ENCODE data around the gene KPNA1. TPM values are rescaled to one million over a fixed set of nuclear protein-coding genes. Genes with fewer than 3 reads are reported as not detected.

The KPNA1 gene
- 50.4 to 61.0 TPM (median 60.2 TPM) in 5 replicates for total RNA-seq (2022; extraction: Qiagen RNA extraction)

DNA sequence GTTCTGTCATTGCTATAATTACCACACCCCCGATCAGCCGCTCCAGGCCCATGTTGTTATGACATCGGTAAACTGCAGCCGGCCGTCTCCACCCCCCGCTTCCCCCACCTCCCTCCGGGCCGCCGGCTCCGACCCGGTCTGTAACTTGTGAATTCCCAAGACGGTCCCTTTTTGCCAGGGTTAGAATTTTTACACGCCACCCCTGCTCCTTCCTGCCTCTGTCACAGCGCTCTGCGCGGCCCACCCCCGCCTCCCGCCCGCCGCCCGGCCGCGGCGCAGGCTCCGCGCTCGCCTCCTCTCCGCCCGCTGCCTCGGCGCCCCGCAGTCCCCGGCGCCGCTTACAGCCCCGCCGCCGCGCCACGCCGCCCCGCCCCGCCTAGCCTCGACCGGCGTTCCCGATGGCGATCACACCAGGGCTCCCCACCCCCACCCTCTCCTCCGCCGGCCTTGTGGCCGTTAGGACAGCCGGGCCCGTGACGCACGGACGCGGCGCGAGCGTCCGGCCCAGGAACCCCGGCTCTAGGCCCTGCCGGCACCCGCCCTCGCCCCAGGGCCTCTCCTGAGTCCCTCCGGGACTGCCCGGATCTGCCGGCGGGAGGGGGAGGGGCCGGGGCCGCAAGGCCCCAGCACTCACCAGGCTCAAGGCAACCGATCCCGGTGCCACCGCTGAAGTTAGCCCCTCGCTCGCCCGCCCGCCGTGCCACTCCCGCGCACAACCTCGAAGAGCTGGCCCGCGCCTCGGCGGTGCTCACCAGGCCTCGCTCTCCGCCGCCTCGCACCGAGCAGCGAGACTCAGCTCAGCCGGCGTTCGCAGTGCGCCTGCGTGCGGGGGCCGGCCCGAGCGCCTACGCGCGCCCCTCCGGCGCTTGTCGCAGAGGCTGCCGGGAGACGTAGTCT lies at the start of gene KPNA1:
TSS of gene KPNA1 (minus strand) at position 817 of the 897 bp plus-strand sequence. CDS start 18,374 bp downstream, outside the sequence.

DNA sequence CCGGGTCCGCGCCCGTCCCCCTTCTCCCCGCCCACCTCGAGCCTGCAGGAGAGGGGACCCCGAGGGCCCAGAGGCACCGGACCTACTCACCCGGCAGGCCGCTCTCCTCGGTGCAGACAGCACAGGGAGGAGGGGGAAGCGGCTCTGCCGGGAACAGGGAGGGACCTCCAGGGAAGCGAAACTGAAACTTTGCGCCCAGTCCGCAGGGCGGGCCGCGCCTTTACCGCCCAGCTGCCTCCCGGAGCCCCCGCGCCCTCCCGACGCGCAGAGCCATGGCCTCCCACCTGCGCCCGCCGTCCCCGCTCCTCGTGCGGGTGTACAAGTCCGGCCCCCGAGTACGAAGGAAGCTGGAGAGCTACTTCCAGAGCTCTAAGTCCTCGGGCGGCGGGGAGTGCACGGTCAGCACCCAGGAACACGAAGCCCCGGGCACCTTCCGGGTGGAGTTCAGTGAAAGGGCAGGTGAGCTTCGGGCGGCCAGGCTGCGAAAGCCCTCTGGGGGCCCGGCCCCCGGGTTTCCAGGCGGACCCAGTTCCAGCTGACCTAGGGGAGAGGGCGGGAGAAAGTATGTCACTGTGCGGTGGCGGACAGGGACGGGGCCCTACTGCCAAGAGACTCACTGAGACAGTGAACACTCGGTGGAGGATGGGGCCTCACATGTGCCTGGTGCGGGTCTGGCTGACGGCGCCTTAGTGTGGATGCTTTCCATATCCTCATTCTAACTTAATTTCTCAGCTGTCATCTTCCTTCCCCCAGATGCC lies 49.6 kb upstream of the KPNA1 start, which contains the start of the genes DTX3L and PARP9:
TSS of gene DTX3L (plus strand) at position 184 of the 758 bp plus-strand sequence. CDS start at position 273, 89 bp downstream.
TSS of gene PARP9 (minus strand) at position 146 of the 758 bp plus-strand sequence. CDS start 4,680 bp downstream, outside the sequence.

DNA sequence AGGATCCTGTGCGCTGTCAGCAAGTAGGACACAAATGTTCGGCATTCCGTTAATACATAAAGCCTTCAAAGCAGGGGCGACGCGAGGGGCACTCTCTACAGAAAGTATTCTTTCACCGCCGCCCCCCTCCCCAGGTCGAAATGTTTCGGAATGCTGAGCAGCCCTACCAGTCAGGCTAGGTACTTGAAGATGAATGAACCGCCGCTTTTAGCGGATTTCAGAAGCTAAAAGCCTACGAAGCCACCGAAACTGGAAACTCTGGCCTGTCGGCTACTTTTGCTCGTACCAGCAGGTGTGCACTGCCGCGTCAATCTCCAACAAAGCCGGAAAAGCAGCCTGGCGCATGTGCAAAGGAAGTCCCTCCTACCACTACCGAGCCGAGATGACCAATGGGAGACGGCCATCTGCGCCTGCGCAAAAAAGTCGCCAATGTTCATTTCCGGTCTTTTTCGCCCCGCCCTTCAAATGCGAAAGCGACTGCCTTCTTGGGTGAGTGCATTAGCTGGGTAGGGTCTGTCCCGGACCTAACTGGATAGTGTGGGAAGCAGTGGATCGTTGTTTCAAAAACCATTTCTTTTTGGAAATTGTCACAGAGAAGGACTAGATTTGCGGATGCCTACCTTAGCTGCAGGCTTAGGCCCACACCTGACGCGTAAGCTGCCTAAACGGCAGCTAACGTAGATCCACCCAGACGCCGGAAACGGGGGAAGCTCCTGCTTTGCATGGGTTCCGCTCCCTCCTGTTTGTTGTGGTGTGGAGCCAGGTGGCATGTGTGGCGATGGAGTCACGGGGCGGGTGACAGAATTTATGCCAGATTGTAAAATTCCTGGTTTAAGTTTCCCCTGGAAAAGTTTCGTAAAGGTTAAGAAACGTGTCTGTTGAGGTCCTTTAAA lies 98.7 kb downstream of the KPNA1 start, which contains the start of gene WDR5B:
TSS of gene WDR5B (minus strand) at position 301 of the 893 bp plus-strand sequence. CDS start 534 bp downstream, outside the sequence.

DNA sequence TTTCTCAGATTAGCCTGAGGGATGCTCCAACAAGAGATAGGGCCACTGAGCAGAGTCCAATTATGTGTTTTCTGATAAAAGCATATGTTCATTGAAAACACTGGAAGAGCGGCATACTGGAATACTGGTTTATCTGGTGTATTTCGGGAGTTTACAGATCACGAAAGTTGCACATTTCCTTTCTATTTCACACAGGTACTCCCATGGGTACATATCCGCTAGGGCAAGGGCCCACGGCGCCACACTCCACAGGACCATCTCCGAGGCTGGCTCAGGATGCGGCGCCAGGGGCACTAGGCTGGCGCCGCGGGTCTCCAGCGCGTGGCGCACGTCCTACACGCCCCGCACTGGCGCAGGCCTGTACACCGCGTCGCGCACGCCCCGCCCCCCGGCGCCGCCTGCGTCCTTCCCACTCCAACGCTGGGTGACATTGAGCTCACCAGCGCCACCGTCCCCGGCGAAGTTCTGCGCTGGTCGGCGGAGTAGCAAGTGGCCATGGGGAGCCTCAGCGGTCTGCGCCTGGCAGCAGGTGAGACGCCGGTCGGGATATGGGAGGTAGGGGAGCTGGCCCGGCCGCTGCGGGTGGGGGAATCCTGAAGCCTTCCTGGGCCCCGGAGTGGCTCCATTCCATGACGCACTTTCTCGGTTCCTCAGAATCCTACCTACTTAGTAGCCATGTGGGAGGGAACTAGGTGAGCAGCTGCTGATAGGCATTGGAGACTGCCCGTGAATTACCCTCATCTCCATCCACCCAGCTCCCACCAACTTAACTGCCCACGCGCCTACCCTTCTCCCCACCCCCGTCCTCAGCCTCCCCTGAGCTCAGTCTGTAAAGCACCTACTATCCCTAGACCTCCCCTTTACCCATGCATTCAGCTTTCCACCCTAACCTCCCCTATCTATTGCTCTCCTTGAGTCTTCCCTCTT lies 130.7 kb downstream of the KPNA1 start, which contains the start of gene FAM162A:
TSS of gene FAM162A (plus strand) at position 412 of the 927 bp plus-strand sequence. CDS start at position 496, 84 bp downstream.

DNA sequence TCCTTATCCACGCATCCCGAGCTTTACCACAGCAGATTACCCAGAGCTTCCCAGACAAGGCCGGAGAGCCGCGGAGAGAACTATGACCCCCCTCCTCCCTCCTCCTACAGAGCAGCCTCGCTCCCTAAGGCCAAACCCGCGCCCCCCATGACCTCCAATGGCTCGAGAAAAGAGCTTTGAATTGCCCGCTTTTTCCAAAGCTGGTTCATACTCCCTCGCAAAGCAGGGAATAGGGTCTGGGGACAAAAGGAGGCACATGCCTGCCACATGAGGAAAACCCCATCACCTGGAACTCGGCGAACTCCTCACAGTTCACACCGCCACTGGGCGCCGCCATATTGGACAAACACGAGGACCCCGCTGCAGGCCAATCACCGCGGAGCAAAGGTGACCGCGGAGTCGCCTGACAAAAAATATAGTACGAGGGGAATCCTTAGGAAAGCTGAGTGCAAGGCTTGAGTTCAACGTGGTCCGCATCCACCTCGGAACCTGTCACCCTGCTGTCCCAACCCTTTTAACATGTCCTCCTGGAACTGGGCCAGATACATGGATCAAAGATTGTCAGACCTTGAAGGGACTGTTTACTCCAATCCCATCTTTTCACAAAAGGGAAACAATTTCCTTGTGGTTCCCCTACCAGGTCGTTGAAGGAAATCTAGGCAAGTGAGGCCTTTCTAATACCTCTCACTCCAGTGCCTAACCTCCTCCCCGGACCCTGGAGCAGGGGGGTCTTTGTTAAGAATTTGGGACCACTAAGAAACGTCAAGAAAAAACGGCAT lies 131.7 kb downstream of the KPNA1 start, which contains the start of gene MIX23:
TSS of gene MIX23 (minus strand) at position 344 of the 779 bp plus-strand sequence. CDS start at position 337, 7 bp downstream.

Other genes with a start within 250 kb of the KPNA1 start
- gene CSTA, start 189.7 kb downstream of the KPNA1 start, total RNA-seq (2022; extraction: Qiagen RNA extraction), result 0.81 to 1.1 TPM (median 0.86 TPM) in 5 replicates
- gene MIX23, start 131.7 kb downstream of the KPNA1 start, total RNA-seq (2022; extraction: Qiagen RNA extraction), result 42.5 to 60.6 TPM (median 44.8 TPM) in 5 replicates
- 30.4 to 33.8 TPM (median 31.1 TPM) in 5 replicates for gene FAM162A, start 130.8 kb downstream of the KPNA1 start, total RNA-seq (2022; extraction: Qiagen RNA extraction)
- 2.9 to 3.7 TPM (median 3.5 TPM) in 5 replicates for gene WDR5B, start 98.9 kb downstream of the KPNA1 start, total RNA-seq (2022; extraction: Qiagen RNA extraction)
- gene PARP9, start 49.4 kb upstream of the KPNA1 start, total RNA-seq (2022; extraction: Qiagen RNA extraction), result 5.4 to 6.2 TPM (median 5.5 TPM) in 5 replicates
- 6.7 to 10.0 TPM (median 7.3 TPM) in 5 replicates for gene DTX3L, start 49.4 kb upstream of the KPNA1 start, total RNA-seq (2022; extraction: Qiagen RNA extraction)
- gene PARP15, start 62.7 kb upstream of the KPNA1 start, total RNA-seq (2022; extraction: Qiagen RNA extraction), result not detected in 5 replicates
- 6.8 to 10.3 TPM (median 7.2 TPM) in 5 replicates for gene PARP14, start 165.9 kb upstream of the KPNA1 start, total RNA-seq (2022; extraction: Qiagen RNA extraction)

Measured in A549 treated with AZD2906 at 1 μM for 4 hours (cell line).